Putamen (tissue), 1 donor: Measurements from ENCODE around the gene MDN1.

ENCODE experiments used
- DNase-seq: peaks from one replicate; pipeline ENCODE4 v3.0.0-alpha.2; 2016; ENCODE audit warnings: low spot score

MDN1 gene

GRCh38 chr6:89690944-89691324 is 128.7 kb downstream of the MDN1 start:
- DNase-seq, result no peak

- peak; percentile 88 for DNase-seq
Observed at GRCh38 chr6:89689732-89690131, 129.9 kb downstream of the MDN1 start.

- no peak for DNase-seq
Observed at GRCh38 chr6:89688328-89688727, 131.3 kb downstream of the MDN1 start.

- DNase-seq, result no peak
Observed at GRCh38 chr6:89685311-89685710, 134.3 kb downstream of the MDN1 start.

GRCh38 chr6:89682991-89683390 is 136.6 kb downstream of the MDN1 start:
- DNase-seq, result no peak

- no peak for DNase-seq
Observed at GRCh38 chr6:89681983-89682564, 137.5 kb downstream of the MDN1 start.

- no peak for DNase-seq
Observed at GRCh38 chr6:89680551-89680950, 139.0 kb downstream of the MDN1 start.

GRCh38 chr6:89680150-89680549 is 139.4 kb downstream of the MDN1 start:
- no peak for DNase-seq

GRCh38 chr6:89679215-89680120 is 140.1 kb downstream of the MDN1 start:
- DNase-seq, result peak; percentile 53

GRCh38 chr6:89678531-89678930 is 141.1 kb downstream of the MDN1 start:
- no peak for DNase-seq

GRCh38 chr6:89675949-89676748 is 143.4 kb downstream of the MDN1 start:
- no peak for DNase-seq

GRCh38 chr6:89670935-89671565 is 148.5 kb downstream of the MDN1 start:
- DNase-seq, result no peak

- no peak for DNase-seq
Observed at GRCh38 chr6:89669002-89669401, 150.6 kb downstream of the MDN1 start.

- DNase-seq, result no peak
Observed at GRCh38 chr6:89667872-89668556, 151.6 kb downstream of the MDN1 start.

- DNase-seq, result no peak
Observed at GRCh38 chr6:89662659-89663223, 156.9 kb downstream of the MDN1 start.

GRCh38 chr6:89661559-89661958 is 158.0 kb downstream of the MDN1 start:
- no peak for DNase-seq

GRCh38 chr6:89660981-89661380 is 158.6 kb downstream of the MDN1 start:
- no peak for DNase-seq

- no peak for DNase-seq
Observed at GRCh38 chr6:89657445-89658158, 162.0 kb downstream of the MDN1 start.

GRCh38 chr6:89655122-89655521 is 164.5 kb downstream of the MDN1 start:
- no peak for DNase-seq

GRCh38 chr6:89650579-89650978 is 169.0 kb downstream of the MDN1 start:
- no peak for DNase-seq

GRCh38 chr6:89649682-89650081 is 169.9 kb downstream of the MDN1 start:
- no peak for DNase-seq
